Cerebellar nuclear complex (tissue), 1 donor: ENCODE measurements around the gene HCRTR1.

Experiments used
- DNase-seq, 2 experiments: peaks; one replicate each; lab custom pipeline; 2025; lab: John Stamatoyannopoulos, UW

Gene HCRTR1

GRCh38 chr1:31626223-31627207 is 9.0 kb downstream of the HCRTR1 start:
- DNase-seq: no peak

- DNase-seq: peak in 1 of 2 experiments; percentile 31
Measured at GRCh38 chr1:31627301-31627929, 9.9 kb downstream of the HCRTR1 start.

GRCh38 chr1:31627930-31628559 is 10.6 kb downstream of the HCRTR1 start:
- DNase-seq: peak in 1 of 2 experiments; percentile 64

- no peak for DNase-seq
Measured at GRCh38 chr1:31628931-31629556, 11.6 kb downstream of the HCRTR1 start.

- no peak for DNase-seq
Measured at GRCh38 chr1:31632649-31633048, 15.2 kb downstream of the HCRTR1 start.

GRCh38 chr1:31633117-31633516 is 15.6 kb downstream of the HCRTR1 start:
- DNase-seq: no peak

- no peak for DNase-seq
Measured at GRCh38 chr1:31637915-31638673, 20.6 kb downstream of the HCRTR1 start.

- no peak for DNase-seq
Measured at GRCh38 chr1:31639543-31639942, 22.1 kb downstream of the HCRTR1 start.

GRCh38 chr1:31640179-31640578 is 22.7 kb downstream of the HCRTR1 start:
- DNase-seq: no peak

GRCh38 chr1:31640964-31641363 is 23.5 kb downstream of the HCRTR1 start:
- DNase-seq: no peak

GRCh38 chr1:31642366-31642765 is 24.9 kb downstream of the HCRTR1 start:
- DNase-seq: no peak

- no peak for DNase-seq
Measured at GRCh38 chr1:31642897-31643296, 25.4 kb downstream of the HCRTR1 start.

- no peak for DNase-seq
Measured at GRCh38 chr1:31643976-31644559, 26.6 kb downstream of the HCRTR1 start.

GRCh38 chr1:31644560-31645273 is 27.2 kb downstream of the HCRTR1 start, which contains the start of gene PEF1:
TSS of gene PEF1 (minus strand) at chr1:31644876. CDS start at chr1:31644864, 12 bp downstream.
- DNase-seq: peak; percentile 95 to 99

- no peak for DNase-seq
Measured at GRCh38 chr1:31645274-31645568, 27.7 kb downstream of the HCRTR1 start.

- no peak for DNase-seq
Measured at GRCh38 chr1:31646259-31646960, 28.9 kb downstream of the HCRTR1 start.

- no peak for DNase-seq
Measured at GRCh38 chr1:31647106-31647505, 29.6 kb downstream of the HCRTR1 start.

- DNase-seq: no peak
Measured at GRCh38 chr1:31648190-31648589, 30.7 kb downstream of the HCRTR1 start.

GRCh38 chr1:31648641-31649357 is 31.3 kb downstream of the HCRTR1 start:
- no peak for DNase-seq
